GM12874 (cell line): ENCODE data around the gene GAD1.
A peak's percentile ranks its signal among the peaks of the same experiment; 100 is the strongest.

Source experiments
- TF ChIP-seq, protein P1 (sequence below): IDR thresholded peaks from 2 replicates; pipeline ENCODE4 v1.5.1; 2011; ENCODE audit warnings: low read depth, mild to moderate bottlenecking, control low read depth, low read length, moderate library complexity; ENCODE audit not compliant: insufficient read depth

Gene GAD1

DNA sequence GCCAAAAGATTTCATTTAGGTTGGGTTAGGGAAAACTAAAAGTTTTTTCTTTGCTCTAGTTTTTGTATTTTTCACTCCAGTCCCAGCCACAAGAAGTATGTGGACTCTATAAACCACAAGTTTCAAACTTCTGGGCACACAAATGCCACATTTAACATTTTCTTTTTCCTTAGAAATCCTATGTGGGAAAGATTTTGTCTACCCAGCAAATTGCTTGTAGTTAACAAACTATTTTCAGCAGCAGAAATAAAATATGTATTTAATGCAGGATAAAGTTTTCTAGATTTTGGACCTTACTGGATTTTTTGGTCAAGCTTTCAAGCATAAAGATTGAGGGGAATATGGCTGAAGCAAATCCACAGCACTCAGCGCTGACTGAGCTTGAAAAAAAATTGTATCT, 37.4 kb upstream of the GAD1 start:
- TF ChIP-seq, protein P1, sequence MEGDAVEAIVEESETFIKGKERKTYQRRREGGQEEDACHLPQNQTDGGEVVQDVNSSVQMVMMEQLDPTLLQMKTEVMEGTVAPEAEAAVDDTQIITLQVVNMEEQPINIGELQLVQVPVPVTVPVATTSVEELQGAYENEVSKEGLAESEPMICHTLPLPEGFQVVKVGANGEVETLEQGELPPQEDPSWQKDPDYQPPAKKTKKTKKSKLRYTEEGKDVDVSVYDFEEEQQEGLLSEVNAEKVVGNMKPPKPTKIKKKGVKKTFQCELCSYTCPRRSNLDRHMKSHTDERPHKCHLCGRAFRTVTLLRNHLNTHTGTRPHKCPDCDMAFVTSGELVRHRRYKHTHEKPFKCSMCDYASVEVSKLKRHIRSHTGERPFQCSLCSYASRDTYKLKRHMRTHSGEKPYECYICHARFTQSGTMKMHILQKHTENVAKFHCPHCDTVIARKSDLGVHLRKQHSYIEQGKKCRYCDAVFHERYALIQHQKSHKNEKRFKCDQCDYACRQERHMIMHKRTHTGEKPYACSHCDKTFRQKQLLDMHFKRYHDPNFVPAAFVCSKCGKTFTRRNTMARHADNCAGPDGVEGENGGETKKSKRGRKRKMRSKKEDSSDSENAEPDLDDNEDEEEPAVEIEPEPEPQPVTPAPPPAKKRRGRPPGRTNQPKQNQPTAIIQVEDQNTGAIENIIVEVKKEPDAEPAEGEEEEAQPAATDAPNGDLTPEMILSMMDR = no peak

GRCh38 chr2:170782673-170783072, 34.0 kb upstream of the GAD1 start:
- TF ChIP-seq, protein P1 = no peak

DNA sequence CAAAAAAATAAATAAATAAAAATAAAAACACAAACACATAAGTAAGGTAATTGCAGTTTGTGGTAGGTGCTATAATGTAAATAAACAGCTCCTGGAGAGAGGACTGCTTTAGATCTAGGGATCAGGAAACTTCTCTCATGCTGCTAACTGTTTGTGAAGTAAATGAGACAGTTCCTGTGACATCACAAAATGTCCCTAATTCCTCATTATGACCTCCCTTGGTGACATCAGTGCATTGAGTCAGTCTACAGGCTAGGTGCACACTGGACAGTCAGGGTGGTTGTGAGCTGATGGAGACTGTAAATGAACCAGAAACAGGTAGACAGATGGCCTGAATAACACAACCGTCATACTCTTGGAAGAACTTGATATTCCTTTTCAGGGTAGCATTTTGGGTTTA, 33.1 kb upstream of the GAD1 start:
- TF ChIP-seq, protein P1 = no peak

DNA sequence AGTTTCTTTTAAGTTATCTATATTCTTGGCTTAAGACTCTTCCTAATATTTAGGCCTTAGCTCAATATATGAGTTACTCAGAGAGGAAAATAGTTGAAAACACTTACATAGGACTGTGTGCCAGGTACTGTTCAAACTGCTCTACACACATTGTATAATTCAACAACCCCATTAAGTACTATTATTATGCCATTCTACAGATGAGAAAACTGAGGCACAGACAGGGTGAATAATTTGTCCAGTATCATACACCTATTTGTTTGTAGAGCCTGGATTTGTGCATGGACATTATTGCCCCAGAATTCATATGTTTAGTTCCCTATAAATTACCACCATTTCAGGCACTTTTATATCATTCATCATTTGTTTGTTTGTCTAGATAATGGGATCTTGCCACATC, 17.7 kb upstream of the GAD1 start:
- TF ChIP-seq, protein P1 = no peak

DNA sequence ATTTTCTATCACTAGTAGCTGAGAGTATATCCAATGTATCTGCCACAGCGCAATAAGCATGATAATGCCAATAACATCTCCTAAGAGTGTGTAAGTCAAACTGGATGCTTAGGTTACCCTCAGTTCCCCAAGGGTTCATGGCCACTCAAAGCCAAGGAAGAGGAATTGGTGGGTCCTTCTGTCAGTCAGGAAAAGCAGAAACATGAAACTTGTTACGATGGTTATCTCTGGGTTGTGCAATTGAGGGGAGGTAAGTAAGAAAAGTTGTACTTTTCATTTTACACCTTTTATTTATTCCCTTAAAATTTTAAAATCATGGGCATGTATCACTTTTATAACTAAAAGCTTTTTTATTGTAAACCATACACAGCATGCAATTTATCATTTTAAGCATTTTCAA, 10.1 kb upstream of the GAD1 start:
- TF ChIP-seq, protein P1 = no peak

DNA sequence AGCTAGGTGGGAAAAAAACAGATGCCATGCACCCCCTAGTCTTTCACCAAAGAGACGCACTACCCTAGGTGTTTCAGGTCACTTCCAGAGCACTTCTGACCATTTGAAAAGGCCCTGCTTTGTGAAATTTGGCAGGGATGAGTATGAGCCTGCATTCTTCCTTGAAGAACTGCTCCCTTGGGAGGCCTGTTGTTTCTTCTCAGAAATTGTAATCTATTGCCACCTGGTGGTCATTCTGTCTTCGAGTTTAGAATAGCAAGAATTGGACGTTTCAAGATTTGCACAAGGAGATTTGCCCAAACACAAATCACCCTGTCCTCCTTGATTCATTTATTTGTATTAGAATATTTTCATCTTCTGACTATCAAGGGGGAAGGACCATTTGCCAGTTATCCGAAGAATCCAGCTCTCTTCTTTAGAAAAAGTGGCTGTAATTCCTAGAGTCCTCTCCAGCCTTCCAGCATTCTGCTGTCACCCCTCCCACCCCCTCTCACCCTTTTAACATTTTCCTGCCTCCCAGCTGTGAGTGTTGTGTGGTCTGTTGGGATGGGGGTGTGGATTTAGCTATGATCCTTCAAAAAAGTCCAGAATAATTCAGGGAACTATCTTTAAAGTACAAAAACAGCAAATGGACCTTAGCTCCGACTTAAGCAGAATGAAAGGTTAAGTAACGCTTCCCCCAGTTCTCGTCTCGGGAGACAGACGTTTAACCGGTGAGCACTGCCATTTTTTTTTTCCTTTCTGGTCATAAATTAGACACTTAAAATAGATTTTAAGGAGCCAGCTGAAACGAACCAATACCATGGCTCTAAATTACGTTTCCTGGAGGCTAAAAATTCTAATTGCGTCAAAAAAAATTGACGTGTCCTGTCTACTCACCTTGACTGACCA, 3.7 kb upstream of the GAD1 start:
- TF ChIP-seq, protein P1 = 0 out of 2 replicates have a peak, but pooled peaks have one; percentile 35

GRCh38 chr2:170813611-170814532, 2.8 kb upstream of the GAD1 start:
- TF ChIP-seq, protein P1 = no peak
